Fibroblast of the aortic adventitia (primary cell): ENCODE data around the gene BCL2L12. TPM values are rescaled to one million over a fixed set of nuclear protein-coding genes. Genes with fewer than 3 reads are reported as not detected.
A peak's percentile ranks its signal among the peaks of the same experiment; 100 is the strongest.

ENCODE experiments used
- DNase-seq: peaks from one replicate; pipeline ENCODE4 v3.0.0-alpha.2; 2010; ENCODE audit warnings: low read depth
- H3K4me3 ChIP-seq: 2 replicates; pipeline ENCODE4 v1.5.1; 2011; ENCODE audit warnings: low read depth, mild to moderate bottlenecking, control low read depth, low read length, moderate library complexity
- CTCF ChIP-seq: IDR thresholded peaks from 2 replicates; pipeline ENCODE4 v1.5.1; 2011; ENCODE audit warnings: mild to moderate bottlenecking, low read length, control low read depth, inconsistent platforms; ENCODE audit not compliant: insufficient read depth
- total RNA-seq: library from RNA; depleted of rRNA; stranded (reverse); fragments of >200 nt; gene quantifications from 2 replicates; pipeline ENCODE4 v1.2.3, GENCODE V29; 2012; ENCODE audit warnings: low replicate concordance

BCL2L12 gene
- total RNA-seq, 1 donor = 6.1 TPM

- no peak for DNase-seq
- H3K4me3 ChIP-seq = peak overlapping the region; percentile 98
- TF ChIP-seq CTCF = no peak
Observed at GRCh38 chr19:49643466-49643865, 22.3 kb upstream of the BCL2L12 start.

GRCh38 chr19:49645592-49645991 lies 20.1 kb upstream of the BCL2L12 start:
- no peak for TF ChIP-seq CTCF
- no peak overlapping the region for H3K4me3 ChIP-seq
- no peak for DNase-seq

GRCh38 chr19:49645995-49646394 lies 19.7 kb upstream of the BCL2L12 start:
- no peak for DNase-seq
- H3K4me3 ChIP-seq = no peak overlapping the region
- no peak for TF ChIP-seq CTCF

- no peak for DNase-seq
- no peak overlapping the region for H3K4me3 ChIP-seq
- no peak for TF ChIP-seq CTCF
Observed at GRCh38 chr19:49646586-49646985, 19.1 kb upstream of the BCL2L12 start.

GRCh38 chr19:49651029-49651819 lies 14.5 kb upstream of the BCL2L12 start:
- TF ChIP-seq CTCF = no peak
- H3K4me3 ChIP-seq = no peak overlapping the region
- no peak for DNase-seq

GRCh38 chr19:49651820-49652550 lies 13.7 kb upstream of the BCL2L12 start:
- no peak for TF ChIP-seq CTCF
- no peak overlapping the region for H3K4me3 ChIP-seq
- no peak for DNase-seq
